ENCODE measurements around the gene MSANTD3. TPM values are rescaled to one million over a fixed set of nuclear protein-coding genes. Genes with fewer than 3 reads are reported as not detected.

Gene MSANTD3
- total RNA-seq, 3 donors from 2014 or later (not counting 1 experiment from before 2014, with no cell fraction given) = 11.3 to 15.6 (median 14.2) TPM

GRCh38 chr9:100406962-100407361 is 20.0 kb upstream of the MSANTD3 start:
- no peak overlapping the region for H3K27ac Mint-ChIP-seq
- no peak overlapping the region for H3K27ac ChIP-seq (ENCODE audit: low read length)
- 100% methylated on average over 1 of the region's 1 CpG for WGBS (ENCODE audit: insufficient coverage)
- no peaks in the 10 kb centered on the region for H3K9me3 Mint-ChIP-seq
- no peaks in the 10 kb centered on the region for H3K36me3 Mint-ChIP-seq
- H3K27me3 Mint-ChIP-seq (ENCODE audit: low read depth in 2 of 2) = peaks cover 24 to 26% of the 10 kb centered on the region in 2 donors
- no peak overlapping the region for H3K4me3 Mint-ChIP-seq
- ATAC-seq (no peak), DNase-seq (no peak)
- H3K9me3 ChIP-seq (ENCODE audit: control insufficient read depth, insufficient read depth, low read length) = no peaks in the 10 kb centered on the region
- TF ChIP-seq CTCF (IDR thresholded peaks at IDR 0.05) = no peak
- H3K4me1 ChIP-seq (ENCODE audit: control insufficient read depth, insufficient read depth, low read length) = peaks cover 9% of the 10 kb centered on the region
- H3K4me3 ChIP-seq (ENCODE audit: low read length) = no peak overlapping the region
- peaks cover 2% of the 10 kb centered on the region for H3K27me3 ChIP-seq (ENCODE audit: control insufficient read depth, insufficient read depth, low read length)
- no peaks in the 10 kb centered on the region for H3K36me3 ChIP-seq (ENCODE audit: control insufficient read depth, insufficient read depth, low read length)
- H3K4me1 Mint-ChIP-seq = peaks cover 7 to 9% of the 10 kb centered on the region in 2 donors
- intact Hi-C loops (cut with micrococcal nuclease) = no loop called here

GRCh38 chr9:100408546-100409175 is 18.3 kb upstream of the MSANTD3 start:
- no peak for DNase-seq
- Histone ChIP-seq H3K4me3 (ENCODE audit: low read length) (no peak overlapping the region), H3K4me1 (ENCODE audit: control insufficient read depth, insufficient read depth, low read length) (peaks cover 12% of the 10 kb centered on the region), H3K9me3 (ENCODE audit: control insufficient read depth, insufficient read depth, low read length) (no peaks in the 10 kb centered on the region), H3K27me3 (ENCODE audit: control insufficient read depth, insufficient read depth, low read length) (peaks cover 2% of the 10 kb centered on the region), H3K27ac (ENCODE audit: low read length) (no peak overlapping the region), H3K36me3 (ENCODE audit: control insufficient read depth, insufficient read depth, low read length) (no peaks in the 10 kb centered on the region)
- intact Hi-C loops (cut with micrococcal nuclease) = no loop called here
- Mint-ChIP-seq H3K4me3 (no peak overlapping the region), H3K27me3 (ENCODE audit: low read depth in 2 of 2) (peaks cover 25 to 26% of the 10 kb centered on the region in 2 donors), H3K4me1 (peaks cover 11% of the 10 kb centered on the region in 2 donors), H3K36me3 (no peaks in the 10 kb centered on the region), H3K27ac (no peak overlapping the region), H3K9me3 (no peaks in the 10 kb centered on the region)
- WGBS (ENCODE audit: insufficient coverage) = 54% methylated on average over 5 of the region's 5 CpGs
- no peak for ATAC-seq
- TF ChIP-seq CTCF (IDR thresholded peaks at IDR 0.05) = no peak

- Mint-ChIP-seq H3K4me1 (peaks cover 11% of the 10 kb centered on the region in 2 donors), H3K27ac (no peak overlapping the region), H3K4me3 (peak overlapping the region; percentile 10), H3K36me3 (no peaks in the 10 kb centered on the region), H3K27me3 (ENCODE audit: low read depth in 2 of 2) (peaks cover 25 to 26% of the 10 kb centered on the region in 2 donors), H3K9me3 (no peaks in the 10 kb centered on the region)
- Histone ChIP-seq H3K36me3 (ENCODE audit: control insufficient read depth, insufficient read depth, low read length) (no peaks in the 10 kb centered on the region), H3K27ac (ENCODE audit: low read length) (no peak overlapping the region), H3K9me3 (ENCODE audit: control insufficient read depth, insufficient read depth, low read length) (no peaks in the 10 kb centered on the region), H3K4me1 (ENCODE audit: control insufficient read depth, insufficient read depth, low read length) (peaks cover 12% of the 10 kb centered on the region), H3K4me3 (ENCODE audit: low read length) (no peak overlapping the region), H3K27me3 (ENCODE audit: control insufficient read depth, insufficient read depth, low read length) (peaks cover 2% of the 10 kb centered on the region)
- intact Hi-C loops (cut with micrococcal nuclease) = no loop called here
- ATAC-seq (no peak), DNase-seq (no peak)
- WGBS (ENCODE audit: insufficient coverage) = 92% methylated on average over 1 of the region's 1 CpG
- no peak for TF ChIP-seq CTCF (IDR thresholded peaks at IDR 0.05)
These were observed 17.8 kb upstream of the MSANTD3 start for GRCh38 chr9:100409176-100409556.
